ENCODE data around the gene SEC22A.

The SEC22A gene

GRCh38 chr3:123298903-123299302 lies 97.2 kb downstream of the SEC22A start:
- Histone ChIP-seq H3K27ac (replicated peaks) (no peak overlapping the region), H3K4me3 (replicated peaks; ENCODE audit: insufficient read depth, low read length) (no peak overlapping the region)
- DNase-seq (ENCODE audit: low read depth in 1 of 2, low spot score in 1 of 2): no peak

GRCh38 chr3:123299581-123299980 lies 97.8 kb downstream of the SEC22A start:
- H3K27ac ChIP-seq (replicated peaks): no peak overlapping the region
- DNase-seq (ENCODE audit: low read depth in 1 of 2, low spot score in 1 of 2): no peak
- H3K27me3 ChIP-seq (ENCODE audit: insufficient read depth, poor library complexity, severe bottlenecking): no peaks in the 10 kb centered on the region
- no peak for TF ChIP-seq GABPA (IDR thresholded peaks at IDR 0.05; ENCODE audit: low read depth)
- TF ChIP-seq REST (IDR thresholded peaks at IDR 0.05; ENCODE audit: insufficient replicate concordance, low read depth): no peak
- TF ChIP-seq CTCF (IDR thresholded peaks at IDR 0.05; ENCODE audit: insufficient read depth, low read length): no peak
- no peak for TF ChIP-seq SPI1 (IDR thresholded peaks at IDR 0.05; ENCODE audit: borderline replicate concordance, low read depth)
- TF ChIP-seq POLR2AphosphoS5 (IDR thresholded peaks at IDR 0.05; ENCODE audit: low read depth): no peak
- H3K4me3 ChIP-seq (replicated peaks; ENCODE audit: insufficient read depth, low read length): no peak overlapping the region

More at GRCh38 chr3:123298903-123299302, 97.2 kb downstream of the SEC22A start:
- H3K27me3 ChIP-seq (ENCODE audit: insufficient read depth, poor library complexity, severe bottlenecking): no peaks in the 10 kb centered on the region
- no peak for TF ChIP-seq SPI1 (IDR thresholded peaks at IDR 0.05; ENCODE audit: borderline replicate concordance, low read depth)
- TF ChIP-seq REST (IDR thresholded peaks at IDR 0.05; ENCODE audit: insufficient replicate concordance, low read depth): no peak
- TF ChIP-seq POLR2AphosphoS5 (IDR thresholded peaks at IDR 0.05; ENCODE audit: low read depth): no peak
- no peak for TF ChIP-seq CTCF (IDR thresholded peaks at IDR 0.05; ENCODE audit: insufficient read depth, low read length)
- no peak for TF ChIP-seq GABPA (IDR thresholded peaks at IDR 0.05; ENCODE audit: low read depth)

GRCh38 chr3:123300056-123300455 lies 98.3 kb downstream of the SEC22A start:
- no peak for TF ChIP-seq REST (IDR thresholded peaks at IDR 0.05; ENCODE audit: insufficient replicate concordance, low read depth)
- H3K27ac ChIP-seq (replicated peaks): no peak overlapping the region
- no peaks in the 10 kb centered on the region for H3K27me3 ChIP-seq (ENCODE audit: insufficient read depth, poor library complexity, severe bottlenecking)
- DNase-seq (ENCODE audit: low read depth in 1 of 2, low spot score in 1 of 2): no peak
- no peak overlapping the region for H3K4me3 ChIP-seq (replicated peaks; ENCODE audit: insufficient read depth, low read length)

- H3K27me3 ChIP-seq (ENCODE audit: insufficient read depth, poor library complexity, severe bottlenecking): no peaks in the 10 kb centered on the region
- H3K4me3 ChIP-seq (replicated peaks; ENCODE audit: insufficient read depth, low read length): no peak overlapping the region
- H3K27ac ChIP-seq (replicated peaks): no peak overlapping the region
- TF ChIP-seq POLR2AphosphoS5 (IDR thresholded peaks at IDR 0.05; ENCODE audit: low read depth) (no peak), CTCF (IDR thresholded peaks at IDR 0.05; ENCODE audit: insufficient read depth, low read length) (no peak), SPI1 (IDR thresholded peaks at IDR 0.05; ENCODE audit: borderline replicate concordance, low read depth) (no peak)
- DNase-seq (ENCODE audit: low read depth in 1 of 2, low spot score in 1 of 2): no peak
Measured at GRCh38 chr3:123300583-123300982, 98.8 kb downstream of the SEC22A start.
